GM19240 (cell line): Measurements from ENCODE around the gene RYK.
"Not testable (repeated sequence)": the region's sequence is repeated elsewhere in the genome, so short reads cannot be mapped to it uniquely, and the experiment has no call there.

Source experiments
- DNase-seq: peaks from one replicate; pipeline ENCODE4 v3.0.0; 2011; ENCODE audit warnings: low spot score; ENCODE audit not compliant: insufficient read length

Gene RYK

DNA sequence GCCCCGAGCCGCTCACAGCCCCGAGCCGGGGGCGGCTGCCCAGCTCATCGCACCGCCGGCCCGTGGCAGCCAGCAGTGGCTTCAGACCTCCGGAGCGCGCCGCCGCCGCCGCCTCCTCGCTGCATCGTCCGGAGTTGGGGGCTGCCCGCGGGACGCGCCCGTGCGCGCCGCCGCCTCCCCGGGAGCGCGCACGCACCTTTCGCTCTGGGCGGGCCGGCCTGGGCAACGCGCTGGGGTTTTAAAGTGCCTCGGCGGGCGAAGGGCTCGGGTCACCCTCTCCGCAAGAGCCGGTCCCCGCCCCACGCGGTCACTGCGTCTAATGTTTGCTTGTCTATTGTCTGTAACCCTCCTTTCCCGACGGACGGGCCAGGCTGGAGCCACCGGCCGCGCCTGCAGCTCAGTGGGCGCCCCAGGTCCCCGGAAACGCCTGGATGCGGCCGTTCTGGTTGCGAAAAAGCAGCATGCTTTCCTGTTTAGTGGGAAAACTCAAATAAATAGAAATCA, at the start of gene RYK:
Gene RYK (minus strand): TSS at position 143 of the 504 bp plus-strand sequence. CDS start 205 bp downstream, outside the sequence.
- DNase-seq: peak; percentile 65

DNA sequence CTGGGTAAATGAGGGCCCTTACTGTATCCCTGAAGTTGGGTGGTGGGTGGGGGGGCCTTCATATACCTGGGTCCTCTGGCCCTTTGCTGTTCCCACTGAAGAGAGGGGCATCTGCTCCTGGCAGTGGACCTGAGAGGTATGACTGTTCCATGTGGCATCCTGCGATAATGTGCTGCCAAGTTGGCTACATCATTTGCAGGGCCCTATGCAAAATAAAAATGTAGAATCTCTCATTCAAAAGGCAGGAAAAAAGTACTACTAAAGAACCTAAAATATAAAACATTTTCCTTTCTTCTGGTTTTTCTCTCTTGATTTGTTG, 49.2 kb upstream of the RYK start:
- DNase-seq: no peak

DNA sequence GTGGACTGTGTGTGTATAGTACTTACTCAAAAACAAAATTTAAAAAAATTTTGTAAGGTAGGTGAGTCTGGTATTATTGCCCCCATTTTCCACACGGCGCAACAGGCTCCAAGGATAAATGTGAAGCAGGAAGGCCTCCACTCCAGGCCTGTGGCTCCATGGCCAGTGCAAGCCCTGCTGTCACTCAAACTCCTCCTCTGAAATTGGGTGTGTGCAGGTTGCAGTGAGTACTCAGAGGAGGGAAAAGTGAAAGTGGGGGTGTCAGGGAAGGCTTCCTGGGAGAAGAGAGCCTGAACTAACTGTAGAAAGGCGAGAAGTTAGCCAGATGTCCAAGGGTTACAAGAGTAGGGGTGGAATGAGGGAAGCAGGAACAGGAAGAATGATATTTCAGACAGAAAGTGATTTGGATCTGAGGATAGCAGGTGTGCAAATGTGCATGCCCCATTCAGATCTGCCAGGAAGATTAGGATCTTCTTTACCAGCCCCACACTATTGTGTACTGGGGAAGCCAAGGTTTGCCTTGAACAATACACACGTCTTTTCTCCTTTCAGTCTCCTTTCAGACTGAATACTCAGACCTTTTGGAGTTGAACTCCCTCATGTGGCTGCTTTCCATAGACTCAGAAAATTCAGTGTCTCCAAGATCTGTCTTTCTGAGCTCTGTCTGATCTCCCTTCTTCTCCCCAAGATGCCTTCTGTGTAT, 48.7 kb upstream of the RYK start:
- no peak for DNase-seq

DNA sequence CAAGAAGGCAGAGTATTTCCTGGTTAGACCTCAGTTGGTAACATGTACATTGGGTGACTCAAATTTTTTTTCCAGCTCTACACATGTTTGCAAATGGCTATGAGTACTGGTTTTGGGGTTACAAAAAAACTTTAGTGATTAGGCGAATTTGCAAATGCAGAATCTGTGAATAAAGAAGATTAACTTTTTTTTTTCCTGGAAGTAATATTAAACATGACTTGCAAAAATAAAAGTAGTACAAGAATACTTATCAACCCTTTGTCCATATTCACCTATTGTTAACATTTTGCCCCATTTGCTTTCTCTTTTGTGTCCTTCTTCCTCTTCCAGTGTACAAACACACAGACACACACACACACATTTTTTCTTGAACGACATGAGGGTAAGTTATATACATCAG, 47.6 kb upstream of the RYK start:
- DNase-seq: no peak

DNA sequence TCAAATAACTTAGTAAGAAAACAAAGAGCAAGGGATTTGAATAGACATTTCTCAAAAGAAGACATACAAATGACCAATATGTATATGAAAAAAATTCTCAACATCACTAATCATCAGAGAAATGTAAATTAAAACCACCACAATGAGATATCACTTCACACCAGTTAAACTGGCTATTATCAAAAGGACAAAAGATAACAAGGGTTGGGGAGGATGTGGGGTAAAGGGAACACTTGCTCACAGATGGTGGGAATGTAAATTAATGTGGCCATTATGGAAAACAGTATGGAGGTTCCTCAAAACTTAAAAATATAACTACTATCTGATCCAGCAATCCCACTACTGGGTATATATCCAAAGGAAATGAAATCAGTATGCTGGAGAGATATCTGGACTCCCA, 46.0 kb upstream of the RYK start:
- no peak for DNase-seq

DNA sequence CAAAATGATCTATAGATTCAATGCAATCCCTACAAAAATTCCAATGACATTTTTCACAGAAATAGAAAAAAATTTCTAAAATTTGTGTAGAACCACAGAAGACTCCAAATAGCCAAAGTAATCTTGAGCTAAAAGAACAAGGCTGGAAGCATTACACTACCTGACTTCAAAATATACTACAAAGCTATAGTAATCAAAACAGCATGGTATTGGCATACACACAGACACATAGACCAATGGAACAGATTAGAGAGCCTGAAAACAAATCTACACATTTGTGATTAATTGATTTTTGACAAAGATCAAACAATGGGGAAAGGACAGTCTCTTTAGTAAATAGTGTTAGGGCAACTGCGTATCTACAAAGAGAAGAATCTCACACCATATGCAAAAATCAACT, 45.3 kb upstream of the RYK start:
- no peak for DNase-seq

DNA sequence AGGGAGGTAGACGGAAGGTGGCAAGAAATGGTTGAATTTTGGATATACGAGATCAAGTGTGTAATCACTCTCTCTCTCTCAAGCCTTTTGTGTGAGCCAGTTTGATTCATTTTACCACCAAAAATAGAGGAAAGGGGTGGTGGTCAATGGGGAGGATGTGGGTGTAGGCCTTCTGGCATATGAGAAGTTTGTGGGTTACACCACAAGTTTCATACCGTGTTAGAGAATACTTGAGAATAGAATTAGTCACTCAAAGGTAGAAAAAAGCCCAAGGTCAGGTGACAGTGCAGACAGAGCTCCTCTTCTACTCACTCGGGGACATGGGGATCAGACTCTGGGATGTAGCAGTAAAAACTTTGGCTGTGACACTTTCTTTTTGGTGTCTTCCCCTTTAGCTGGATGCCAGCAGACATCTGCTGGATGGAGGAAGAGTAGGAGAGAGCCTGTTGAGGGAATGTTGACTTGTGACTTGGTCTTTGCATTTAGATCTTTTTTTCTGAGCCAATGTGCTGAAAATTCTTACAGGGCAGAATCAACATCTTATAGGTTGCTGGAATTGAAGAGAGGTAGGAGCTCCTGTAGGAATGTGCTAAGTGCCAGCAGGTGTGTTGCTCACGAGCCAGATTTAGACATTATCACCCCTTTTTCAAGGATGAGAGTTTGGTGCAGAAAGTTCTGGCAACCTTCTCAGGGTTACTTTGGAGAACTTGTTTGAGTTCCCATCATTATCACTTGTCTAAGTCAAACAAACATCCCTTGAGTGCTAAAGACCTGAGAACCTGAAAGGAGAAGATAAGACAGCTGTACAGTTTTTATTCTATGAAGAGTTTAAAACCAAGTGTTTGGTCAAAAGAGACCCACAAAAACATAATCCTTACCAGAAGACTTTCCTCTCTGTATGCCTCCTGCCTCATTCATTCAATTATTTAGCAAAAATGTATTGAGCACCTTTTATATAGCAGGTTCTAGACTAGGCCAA, 43.9 kb upstream of the RYK start:
- peak; percentile 65 for DNase-seq

DNA sequence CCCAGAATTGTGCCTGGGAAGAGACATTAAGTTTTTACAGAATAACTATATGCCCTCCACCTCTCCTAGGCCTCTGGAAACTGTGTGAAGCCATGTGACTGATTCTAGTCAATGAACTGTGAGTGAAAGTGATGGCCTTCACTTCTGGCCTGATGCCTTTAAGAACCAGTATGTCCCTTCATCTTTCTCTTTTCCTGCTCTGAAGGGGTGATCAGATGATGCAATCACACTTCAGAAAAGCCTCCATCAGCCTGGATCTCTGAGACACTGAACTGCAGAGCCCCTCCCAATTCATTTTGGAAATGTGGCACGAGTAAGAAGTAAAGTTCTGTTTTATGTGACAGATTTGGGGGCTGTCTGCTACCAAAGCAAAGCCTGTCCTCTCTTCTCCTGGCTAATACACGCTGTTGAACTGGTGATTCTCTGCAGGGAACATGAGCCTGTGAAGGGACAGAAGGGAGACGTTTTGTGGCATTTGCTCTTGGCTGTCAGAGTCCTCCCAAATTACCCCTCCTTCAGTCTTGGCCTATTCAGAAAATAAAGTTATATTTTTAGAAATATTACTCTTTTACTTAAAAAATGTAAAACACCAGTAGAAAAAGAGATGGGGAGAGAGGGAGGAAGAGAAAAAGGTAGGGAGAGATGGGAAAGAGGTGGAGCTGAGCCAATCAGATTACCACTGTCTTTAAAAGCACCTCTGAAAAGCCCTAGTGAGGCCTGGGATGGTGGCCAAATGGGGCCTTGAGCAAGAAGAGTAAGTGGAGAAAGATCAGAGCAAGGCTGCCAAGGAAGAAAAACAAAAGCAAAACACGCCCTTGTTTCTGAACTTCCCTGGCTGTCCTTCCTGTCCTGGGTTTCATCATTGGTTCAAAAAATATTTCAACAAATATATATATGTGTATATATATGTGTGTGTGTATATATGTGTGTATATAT, 40.9 kb upstream of the RYK start:
- no peak for DNase-seq

DNA sequence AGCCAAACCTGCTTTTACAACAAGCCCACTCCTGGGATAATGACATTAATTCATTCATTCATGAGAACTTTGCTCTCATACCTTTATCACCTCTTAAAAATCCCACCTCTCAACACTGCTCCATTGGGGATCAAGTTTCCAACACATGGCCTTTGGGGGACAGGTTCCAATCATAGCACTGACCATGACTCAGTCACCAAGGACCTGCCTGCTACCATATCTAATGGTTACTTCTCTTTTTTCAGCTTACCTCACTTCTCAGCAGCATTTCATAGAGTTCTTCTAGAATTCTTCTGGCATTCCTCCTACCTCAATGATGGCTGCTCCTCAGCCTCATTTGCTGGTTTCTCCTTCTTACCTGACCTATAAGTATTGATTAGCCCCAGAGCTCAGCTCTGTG, 36.9 kb upstream of the RYK start:
- no peak for DNase-seq

DNA sequence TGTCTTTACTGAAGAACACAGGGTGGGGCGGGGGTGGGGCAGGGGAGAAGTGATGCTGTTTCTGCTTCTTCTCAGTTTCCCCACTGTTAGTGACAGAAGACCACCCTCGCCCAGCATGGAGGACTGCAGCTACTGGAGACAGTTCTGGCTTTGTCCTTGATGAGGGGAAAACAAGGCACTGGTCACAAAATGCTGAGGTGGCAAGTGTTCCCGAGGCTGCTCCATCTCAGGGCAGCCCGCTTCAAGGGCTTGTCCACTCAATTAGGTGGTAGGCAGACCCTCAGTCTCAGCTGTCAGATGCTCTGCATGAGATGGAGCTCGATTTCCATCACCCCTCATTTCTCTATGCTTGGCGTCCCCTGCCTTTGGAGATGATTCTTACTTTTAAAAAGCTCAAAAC, 33.8 kb upstream of the RYK start:
- DNase-seq: no peak

DNA sequence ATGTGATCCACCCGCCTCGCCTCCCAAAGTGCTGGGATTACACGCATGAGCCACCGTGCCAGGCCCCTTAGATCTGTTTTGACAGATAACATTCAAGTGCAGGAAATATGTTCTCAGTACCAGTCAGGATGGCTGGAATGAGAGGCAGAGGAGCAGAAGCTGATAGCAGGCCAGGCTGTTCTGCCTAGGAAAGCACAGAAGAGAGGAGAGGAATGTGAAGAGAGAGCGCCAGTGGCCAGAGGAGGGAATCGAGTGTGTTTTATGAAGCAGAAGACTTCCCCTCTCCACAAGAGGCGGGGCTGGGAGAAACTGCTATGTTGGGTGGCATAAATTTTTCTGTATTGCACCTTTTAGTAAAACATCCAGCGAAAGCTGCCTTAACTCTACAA, 32.0 kb upstream of the RYK start:
- DNase-seq: no peak

DNA sequence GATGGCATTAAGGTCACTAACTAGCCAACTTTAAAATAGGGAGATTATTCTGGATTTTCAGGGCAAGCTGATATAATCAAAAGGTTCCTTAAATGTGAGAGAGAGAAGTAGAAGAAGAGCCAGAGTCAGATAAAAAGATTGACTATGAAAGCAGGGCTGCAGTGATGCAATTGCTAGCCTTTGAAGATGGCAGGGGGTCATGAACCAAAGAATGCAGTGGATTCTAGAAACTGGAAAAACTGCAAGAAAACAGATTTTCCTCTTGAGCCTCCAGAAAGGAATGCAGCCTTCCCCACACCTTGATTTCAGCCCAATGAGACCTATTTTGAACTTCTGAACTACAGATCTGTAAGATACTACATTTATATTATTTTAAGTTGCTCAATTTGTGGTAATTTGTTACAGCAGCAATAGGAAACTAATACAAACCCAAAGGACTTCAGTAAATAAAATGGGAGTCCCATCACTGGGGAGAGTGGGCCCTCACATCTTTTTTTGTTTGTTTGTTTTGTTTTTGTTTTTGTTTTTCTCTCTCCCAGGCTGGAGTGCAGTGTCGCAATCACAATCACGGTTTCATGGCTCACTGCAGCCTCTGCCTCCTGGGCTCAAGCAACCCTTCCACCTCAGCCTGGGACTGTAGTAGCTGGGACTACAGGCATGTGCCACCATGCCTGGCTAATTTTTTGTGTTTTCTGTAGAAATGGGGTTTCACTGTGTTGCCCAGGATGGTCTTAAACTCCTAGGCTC, 31.4 kb upstream of the RYK start:
- DNase-seq: no peak

DNA sequence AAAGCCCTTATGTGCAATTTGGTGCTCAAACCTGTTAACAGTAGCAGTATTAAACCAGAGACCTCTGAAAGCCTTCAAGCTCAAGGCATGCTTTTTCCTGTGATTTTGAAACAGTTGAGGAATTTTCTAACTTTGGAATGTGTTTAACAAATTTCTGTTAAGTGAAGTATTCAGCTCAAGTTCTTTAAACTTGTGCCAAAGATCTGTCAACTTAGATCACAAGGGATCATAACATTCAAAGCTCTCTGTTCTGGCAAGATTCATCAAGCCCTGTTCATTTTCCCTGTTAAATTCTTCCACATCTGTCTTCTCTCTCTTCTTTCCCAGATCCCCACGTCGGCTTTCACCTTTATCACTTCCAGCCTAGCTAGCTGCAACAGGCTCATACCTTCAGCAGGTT, 28.8 kb upstream of the RYK start:
- DNase-seq: no peak

DNA sequence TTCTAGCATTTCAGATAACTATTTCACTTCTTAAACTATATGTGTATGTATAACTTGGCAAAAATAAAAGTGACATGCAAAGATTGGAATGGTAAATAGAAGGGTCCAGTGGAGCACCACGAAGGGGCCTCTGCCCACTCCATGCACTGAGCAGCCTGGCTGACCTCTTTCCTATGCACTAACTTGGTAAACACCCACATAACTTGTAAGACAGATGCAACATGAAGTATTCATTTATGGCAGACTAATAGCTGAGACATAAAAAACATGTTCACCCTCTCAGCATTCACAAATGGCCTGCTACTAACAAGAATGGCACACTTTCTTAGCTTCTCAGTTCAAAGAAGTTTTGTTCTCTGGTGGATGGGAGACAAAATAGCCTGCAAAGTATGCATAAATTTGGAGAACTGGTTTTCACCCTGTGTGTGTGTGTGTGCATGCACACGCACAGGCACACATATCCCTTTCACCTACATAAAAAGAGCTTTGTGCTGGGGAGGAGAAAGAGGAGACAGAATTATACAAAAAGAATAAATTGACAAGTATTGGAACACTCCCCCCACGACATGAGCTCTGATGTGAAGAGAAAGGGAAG, 26.5 kb upstream of the RYK start:
- DNase-seq: no peak

DNA sequence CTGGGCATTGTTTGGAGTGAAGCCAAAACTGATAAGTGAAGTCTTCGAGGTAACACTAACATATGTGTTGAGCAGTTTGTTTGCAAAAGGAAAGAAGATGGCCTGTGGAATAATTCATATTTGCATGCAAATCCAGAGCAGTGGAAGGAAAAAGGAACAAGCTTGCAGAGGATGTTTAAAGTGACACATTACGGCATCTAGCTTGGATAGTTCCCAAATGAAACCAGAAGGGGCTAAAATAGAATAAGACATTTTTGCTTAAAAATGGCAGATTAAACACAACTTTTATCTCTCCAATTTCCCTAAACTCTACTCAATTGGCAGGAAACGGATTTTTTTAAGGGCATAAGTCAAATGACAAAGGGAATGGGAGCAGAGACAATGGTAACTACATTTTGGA, 25.4 kb upstream of the RYK start:
- no peak for DNase-seq

DNA sequence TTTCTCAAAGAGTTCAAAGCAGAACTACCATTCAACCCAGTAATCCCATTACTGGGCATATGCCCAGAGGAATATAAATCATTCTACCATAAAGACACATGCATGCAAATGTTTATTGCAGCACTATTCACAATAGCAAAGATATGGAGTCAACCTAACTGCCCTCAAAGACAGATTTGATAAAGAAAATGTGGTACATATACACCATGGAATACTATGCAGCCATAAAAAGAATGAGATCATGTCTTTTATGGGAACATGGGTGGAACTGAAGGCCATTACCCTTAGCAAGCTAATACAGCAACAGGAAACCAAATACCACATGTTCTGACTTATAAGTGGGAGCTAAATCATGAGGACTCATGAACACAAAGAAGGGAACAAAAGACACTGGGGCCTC, 24.5 kb upstream of the RYK start:
- DNase-seq: not testable (repeated sequence)

DNA sequence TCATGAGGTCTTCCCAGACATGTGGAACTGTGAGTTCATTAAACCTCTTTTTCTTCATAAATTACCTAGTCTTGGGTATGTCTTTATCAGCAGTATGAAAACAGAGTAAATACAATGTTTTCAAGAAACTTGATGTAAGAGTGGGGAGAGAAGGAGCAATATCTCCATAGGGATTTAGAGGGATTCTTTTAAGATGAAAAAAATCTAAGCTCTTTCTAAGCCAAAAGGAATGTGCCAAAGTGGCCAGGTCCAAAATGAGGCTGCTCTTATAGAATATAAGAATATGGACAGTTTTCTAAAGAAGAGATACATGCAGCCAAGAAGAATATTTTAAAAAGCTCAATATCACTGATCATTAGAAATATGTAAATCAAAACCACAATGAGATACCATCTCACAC, 23.9 kb upstream of the RYK start:
- no peak for DNase-seq

DNA sequence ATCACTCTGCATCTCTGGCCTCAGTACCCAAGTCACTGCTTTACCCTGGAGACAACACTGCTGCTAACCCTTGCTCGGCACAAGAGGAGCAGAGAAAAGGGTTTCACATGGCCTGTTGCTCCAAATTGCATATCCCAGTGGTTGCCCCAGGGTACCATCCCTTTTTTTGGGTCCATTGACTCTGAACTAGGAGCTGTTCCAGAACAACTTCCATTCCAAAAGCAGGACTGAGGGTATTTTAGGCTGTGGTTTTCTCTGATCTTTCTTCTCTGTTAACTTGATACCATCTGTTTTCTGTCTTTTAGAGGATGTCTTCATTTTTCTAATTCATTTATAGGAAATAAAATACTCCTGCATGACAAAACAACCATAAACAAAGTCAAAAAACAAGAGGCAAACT, 17.3 kb upstream of the RYK start:
- DNase-seq: no peak

DNA sequence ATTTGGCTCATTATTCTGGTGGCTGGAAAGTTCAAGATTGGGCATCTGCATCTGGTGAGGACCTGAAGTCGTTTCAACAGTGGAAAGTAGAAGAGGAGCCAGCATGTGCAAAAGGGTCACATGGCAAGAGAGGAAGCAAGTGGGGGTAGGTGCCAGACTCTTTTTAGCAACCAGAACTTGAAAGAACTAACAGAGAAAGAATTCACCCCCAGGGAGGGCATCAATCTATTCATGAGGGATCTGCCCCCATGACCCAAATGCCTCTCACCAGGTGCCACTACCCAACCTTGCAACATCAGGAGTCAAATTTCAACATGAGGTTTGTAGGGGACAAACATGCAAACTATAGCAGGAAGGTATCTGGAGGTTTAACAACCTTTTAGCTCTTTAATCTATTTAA, 10.3 kb upstream of the RYK start:
- DNase-seq: no peak

DNA sequence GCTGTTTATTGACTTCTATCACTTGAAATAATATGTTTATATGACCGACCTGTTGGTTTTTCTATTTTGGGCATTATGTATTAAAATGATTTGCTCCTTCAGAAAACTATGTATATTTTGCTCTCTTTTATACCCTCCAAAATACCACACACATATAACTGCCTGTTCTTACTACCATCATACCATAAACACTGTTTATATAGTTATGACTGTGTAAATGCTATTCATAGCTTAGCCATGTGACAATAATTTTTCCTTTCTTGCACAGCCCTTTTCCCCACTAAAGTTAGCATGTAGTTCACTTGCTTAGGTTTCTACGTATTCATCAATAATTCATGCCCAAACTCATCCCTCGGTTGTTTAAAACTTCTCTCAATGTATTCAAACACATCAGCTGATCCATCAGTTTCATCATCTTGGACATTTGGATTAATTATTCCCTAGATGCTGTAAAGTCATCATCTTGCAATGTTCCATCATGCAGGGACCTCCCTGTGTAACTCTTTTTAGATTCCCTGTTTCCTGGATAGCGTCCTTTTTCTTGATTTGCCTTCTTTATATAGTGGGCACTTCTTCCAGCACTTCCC, 8.2 kb upstream of the RYK start:
- no peak for DNase-seq
